ENCODE results near the gene KCTD3. TPM values are rescaled to one million over a fixed set of nuclear protein-coding genes. Genes with fewer than 3 reads are reported as not detected.

KCTD3 gene
- total RNA-seq, 1 experiment from 2014 or later: 53.6 TPM

DNA sequence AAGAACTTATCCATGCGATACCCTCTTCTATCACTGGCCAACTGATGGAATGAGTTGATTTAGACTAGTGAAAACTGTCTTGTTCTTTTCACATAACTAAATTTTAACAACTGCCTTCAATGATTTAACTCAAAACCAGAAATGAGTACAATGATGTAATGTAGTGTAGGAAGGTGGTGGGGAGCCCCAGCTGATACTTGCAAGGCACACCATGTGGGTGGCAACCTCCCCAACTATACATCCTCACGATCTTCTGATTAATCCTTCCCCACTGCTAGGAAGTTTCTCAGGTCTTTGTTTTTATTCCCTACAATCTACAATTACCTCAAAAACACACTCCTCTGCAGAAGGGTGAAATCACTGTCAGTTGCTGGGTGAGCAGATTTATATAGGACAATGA, 100.7 kb downstream of the KCTD3 start:
- DNase-seq: no peak

GRCh38 chr1:215669806-215670491, 102.8 kb downstream of the KCTD3 start:
- no TSS peak for BruUV-seq (replicated peaks)
- Histone ChIP-seq H4K20me1 (ENCODE audit: insufficient read depth) (no peaks in the 10 kb centered on the region), H3K4me3 (no peak overlapping the region), H3K36me3 (ENCODE audit: low read depth) (no peaks in the 10 kb centered on the region), H3K9me3 (ENCODE audit: insufficient read depth, low read depth) (no peaks in the 10 kb centered on the region), H3K27me3 (ENCODE audit: insufficient read depth, low read depth) (no peaks in the 10 kb centered on the region), H3K79me2 (ENCODE audit: low read depth) (no peaks in the 10 kb centered on the region), H3K27ac (no peak overlapping the region), H3K4me1 (replicated peaks; ENCODE audit: insufficient read depth) (no peaks in the 10 kb centered on the region), H2AFZ (no peak overlapping the region), H3F3A (ENCODE audit: insufficient read depth, low read depth) (no peaks in the 10 kb centered on the region), H3K4me2 (no peak overlapping the region), H3K9me2 (ENCODE audit: insufficient read depth) (no peaks in the 10 kb centered on the region; the same call in 1 of the 2 replicates)
- ChIA-PET CTCF (no interaction called here), POLR2A (ENCODE audit: unreplicated experiment) (no interaction called here)
- intact Hi-C loops (cut with micrococcal nuclease; ENCODE audit: unreplicated experiment): no loop called here
- no peak for DNase-seq
- TF ChIP-seq EZH2 (IDR thresholded peaks at IDR 0.05; ENCODE audit: low read depth): no peak
- TF ChIP-seq CTCF (conservative IDR thresholded peaks at IDR 0.05): no peak

More for the DNA sequence above, 100.7 kb downstream of the KCTD3 start:
- Histone ChIP-seq H3K9me3 (ENCODE audit: insufficient read depth, low read depth) (no peaks in the 10 kb centered on the region), H3K27me3 (ENCODE audit: insufficient read depth, low read depth) (no peaks in the 10 kb centered on the region), H3K4me3 (no peak overlapping the region), H3F3A (ENCODE audit: insufficient read depth, low read depth) (no peaks in the 10 kb centered on the region), H3K27ac (no peak overlapping the region), H4K20me1 (ENCODE audit: insufficient read depth) (no peaks in the 10 kb centered on the region), H3K36me3 (ENCODE audit: low read depth) (no peaks in the 10 kb centered on the region), H3K9me2 (ENCODE audit: insufficient read depth) (no peaks in the 10 kb centered on the region; the same call in 1 of the 2 replicates), H3K4me2 (no peak overlapping the region), H3K4me1 (replicated peaks; ENCODE audit: insufficient read depth) (no peaks in the 10 kb centered on the region), H3K79me2 (ENCODE audit: low read depth) (no peaks in the 10 kb centered on the region), H2AFZ (no peak overlapping the region)
- ChIA-PET CTCF (no interaction called here), POLR2A (ENCODE audit: unreplicated experiment) (no interaction called here)
- intact Hi-C loops (cut with micrococcal nuclease; ENCODE audit: unreplicated experiment): no loop called here
- TF ChIP-seq EZH2 (IDR thresholded peaks at IDR 0.05; ENCODE audit: low read depth) (no peak), CTCF (conservative IDR thresholded peaks at IDR 0.05) (no peak)
- no TSS peak for BruUV-seq (replicated peaks)

Data from PC-9 (cell line).